GM15510 (cell line): ENCODE data around the gene SLC5A4.

Experiments
- POLR2A ChIP-seq: IDR thresholded peaks from 3 replicates; pipeline ENCODE4 v1.6.1; 2011; ENCODE audit warnings: borderline replicate concordance; ENCODE audit not compliant: insufficient read length; ENCODE audit errors: extremely low read depth

SLC5A4 gene

GRCh38 chr22:32175683-32176644 lies 79.2 kb downstream of the SLC5A4 start:
- no peak for TF ChIP-seq POLR2A

GRCh38 chr22:32175115-32175514 lies 80.0 kb downstream of the SLC5A4 start:
- no peak for TF ChIP-seq POLR2A
